Effector CD8-positive, alpha-beta T cell (primary cell): ENCODE data around the gene PPP2R5C.

Experiments
- DNase-seq: peaks from one replicate; lab custom pipeline; 2025; lab: John Stamatoyannopoulos, UW

The PPP2R5C gene

GRCh38 chr14:101917413-101918017, 156.0 kb downstream of the PPP2R5C start:
- no peak for DNase-seq

GRCh38 chr14:101918065-101918989, 156.8 kb downstream of the PPP2R5C start:
- no peak for DNase-seq

- no peak for DNase-seq
Observed at GRCh38 chr14:101920271-101920670, 158.8 kb downstream of the PPP2R5C start.

- no peak for DNase-seq
Observed at GRCh38 chr14:101922866-101923265, 161.4 kb downstream of the PPP2R5C start.

GRCh38 chr14:101925152-101925551, 163.6 kb downstream of the PPP2R5C start:
- no peak for DNase-seq

- no peak for DNase-seq
Observed at GRCh38 chr14:101926085-101926484, 164.6 kb downstream of the PPP2R5C start.

- DNase-seq = no peak
Observed at GRCh38 chr14:101926620-101927019, 165.1 kb downstream of the PPP2R5C start.

GRCh38 chr14:101927859-101928258, 166.3 kb downstream of the PPP2R5C start:
- no peak for DNase-seq

- DNase-seq = no peak
Observed at GRCh38 chr14:101928415-101928841, 166.9 kb downstream of the PPP2R5C start.

GRCh38 chr14:101929096-101929495, 167.6 kb downstream of the PPP2R5C start:
- DNase-seq = no peak

- no peak for DNase-seq
Observed at GRCh38 chr14:101929946-101930345, 168.4 kb downstream of the PPP2R5C start.

GRCh38 chr14:101932673-101933072, 171.2 kb downstream of the PPP2R5C start:
- no peak for DNase-seq

- no peak for DNase-seq
Observed at GRCh38 chr14:101933209-101933608, 171.7 kb downstream of the PPP2R5C start.

GRCh38 chr14:101934601-101935150, 173.2 kb downstream of the PPP2R5C start:
- DNase-seq = no peak

GRCh38 chr14:101937926-101938767, 176.6 kb downstream of the PPP2R5C start:
- no peak for DNase-seq

- DNase-seq = no peak
Observed at GRCh38 chr14:101939646-101940170, 178.2 kb downstream of the PPP2R5C start.

- no peak for DNase-seq
Observed at GRCh38 chr14:101944451-101944850, 182.9 kb downstream of the PPP2R5C start.

- no peak for DNase-seq
Observed at GRCh38 chr14:101945171-101945570, 183.7 kb downstream of the PPP2R5C start.

GRCh38 chr14:101947577-101947903, 186.0 kb downstream of the PPP2R5C start:
- DNase-seq = no peak

GRCh38 chr14:101947904-101948665, 186.6 kb downstream of the PPP2R5C start:
- DNase-seq = peak; percentile 100

GRCh38 chr14:101948666-101949216, 187.2 kb downstream of the PPP2R5C start:
- DNase-seq = no peak
